Heart right ventricle (tissue), 16 donors: Measurements from ENCODE around the gene HOXD11. TPM values are rescaled to one million over a fixed set of nuclear protein-coding genes. Genes with fewer than 3 reads are reported as not detected.

ENCODE experiments used
- ATAC-seq, 8 donors: fragments of 200-7000 bp; cut with Tn5 transposase; one replicate each; pipeline ENCODE4 v1.9.1; 2020; ENCODE audit warnings: mild to moderate bottlenecking in 8 of 8, moderate library complexity in 8 of 8, moderate number of reproducible peaks in 1 of 8
- DNase-seq, 2 donors: peaks; one replicate each; pipeline ENCODE4 v3.0.0-alpha.2; 2020
- H3K27ac ChIP-seq, 10 donors: fragments of 200-600 bp; sonication (generic) in 2 of 10; one replicate each; pipeline versions ENCODE4 v1.5.0 to v1.8.0; 2020 to 2022; ENCODE audit warnings: mild to moderate bottlenecking in 3 of 10
- H3K27me3 ChIP-seq, 7 donors: fragments of 200-600 bp; one replicate each; pipeline ENCODE4 v1.8.0; 2021 to 2022; ENCODE audit warnings: mild to moderate bottlenecking in 2 of 7
- H3K36me3 ChIP-seq, 9 donors: fragments of 200-600 bp; sonication (generic) in 1 of 9; one replicate each; pipeline versions ENCODE4 v1.5.0 to v1.8.0; 2020 to 2022; ENCODE audit warnings: mild to moderate bottlenecking in 2 of 9
- H3K4me1 ChIP-seq, 9 donors: fragments of 200-600 bp; sonication (generic) in 1 of 9; one replicate each; pipeline versions ENCODE4 v1.5.0 to v1.8.0; 2020 to 2022; ENCODE audit warnings: mild to moderate bottlenecking in 4 of 9
- H3K4me3 ChIP-seq, 10 donors: fragments of 200-600 bp; sonication (generic) in 2 of 10; one replicate each; pipeline versions ENCODE4 v1.5.0 to v1.8.0; 2020 to 2022; ENCODE audit warnings: mild to moderate bottlenecking in 7 of 10, moderate library complexity in 2 of 10
- H3K9me3 ChIP-seq, 11 donors: fragments of 200-600 bp in 10 of 11; sonication (generic) in 2 of 11; one replicate each; pipeline versions ENCODE4 v1.5.0 to v1.8.0; 2013 to 2022; ENCODE audit warnings: mild to moderate bottlenecking in 2 of 11, control low read depth in 1 of 11, moderate library complexity in 1 of 11
- CTCF ChIP-seq, 9 donors: fragments of 200-600 bp; sonication (generic) in 2 of 9; IDR thresholded peaks; one replicate each; pipeline versions ENCODE4 v1.5.0 to v1.8.0; 2021 to 2022; ENCODE audit warnings: antibody characterized with exemption in 9 of 9, mild to moderate bottlenecking in 5 of 9, moderate library complexity in 1 of 9
- WGBS, 2 donors: extraction: QIAGEN DNeasy Blood & Tissue Kit; methylation state at CpG; one replicate each; pipeline ENCODE4 v1.1.7; 2013; ENCODE audit warnings: inconsistent platforms in 1 of 2; 5-methylcytosine and 5-hydroxymethylcytosine counted together
- intact Hi-C, 10 donors: fragments of 100-400 bp; cut with DNase I; formaldehyde crosslinking; loops; one replicate each; pipeline versions ENCODE4 v1.11.1 to v1.14.2; 2022
- polyA plus RNA-seq, 2 donors: library from polyadenylated mRNA; stranded (reverse); fragments of 200-250 nt; gene quantifications; one replicate each; pipeline ENCODE4 v1.2.3, GENCODE V29; 2013
- total RNA-seq, 10 donors: library from RNA; stranded (reverse); fragmentation: NEBNext Ultra II Directional in 3 of 10; extraction: Animal tissue kit (Norgen Biotek cat#: 25700) in 3 of 10; gene quantifications; one replicate each; pipeline versions ENCODE4 v1.2.1 to v1.2.4, GENCODE V29; 2021 to 2023
- donor health status: Arrhythmogenic right ventricular cardiomyopathy.
- donor health status: ischemic (EF 13 %, LVEDD 7.1; RV severe dilation, severe dysfunction).
- donor health status: healthy with polysubstance abuse.
- donor health status: DM: no; HTN: yes; CAD: no.
- donor health status: DM: no; HTN: no; CAD: no.
- donor health status: ischemic (EF 25% LVEDD 6.9; RV normal size, moderate dysfunction).
- donor health status: ischemic (EF 25% LVEDD 5.7; RV mildly dilated, moderate dysfunction).
- donor health status: healthy.
- donor health status: DM: yes; HTN: yes; CAD: no.
- donor health status: Ischemic cardiomyopathy.
- donor health status: ischemic (EF 35%, LVEDD 5.7; RV mildly dilated, moderate dysfunction).
- donor health status: nonischemic (EF 11% LVEDD 7.7; RV severe dilation, severe dysfunction).
- donor health status: DM: yes; HTN: yes; CAD: no.
- donor health status: PGD.
- donor health status: ischemic (EF 29% LVEDD 5.4; RV normal size, mild dysfunction).
- donor health status: nonischemic (EF 23%, LVEDD 6.1; RV moderate dilation, normal function).

The HOXD11 gene
- total and polyA plus RNA-seq, 12 donors = not detected

- ATAC-seq (no peak), DNase-seq (no peak)
- no peaks in the 10 kb centered on the region for H3K36me3 ChIP-seq
- no peak overlapping the region for H3K27ac ChIP-seq
- H3K9me3 ChIP-seq = peaks cover 0 to 11% (median 0%) of the 10 kb centered on the region in 11 donors
- WGBS, 2 donors = 25 to 26% methylated on average over 2 of the region's 2 CpGs
- intact Hi-C loops = no loop called here
- peaks cover 58 to 100% (median 98%) of the 10 kb centered on the region in 7 donors for H3K27me3 ChIP-seq
- peaks cover 0 to 28% (median 12%) of the 10 kb centered on the region in 9 donors for H3K4me1 ChIP-seq
- TF ChIP-seq CTCF (IDR thresholded peaks at IDR 0.05) = no peak
- H3K4me3 ChIP-seq = no peak overlapping the region
Observed at GRCh38 chr2:176076796-176077195, 30.3 kb upstream of the HOXD11 start.

DNA sequence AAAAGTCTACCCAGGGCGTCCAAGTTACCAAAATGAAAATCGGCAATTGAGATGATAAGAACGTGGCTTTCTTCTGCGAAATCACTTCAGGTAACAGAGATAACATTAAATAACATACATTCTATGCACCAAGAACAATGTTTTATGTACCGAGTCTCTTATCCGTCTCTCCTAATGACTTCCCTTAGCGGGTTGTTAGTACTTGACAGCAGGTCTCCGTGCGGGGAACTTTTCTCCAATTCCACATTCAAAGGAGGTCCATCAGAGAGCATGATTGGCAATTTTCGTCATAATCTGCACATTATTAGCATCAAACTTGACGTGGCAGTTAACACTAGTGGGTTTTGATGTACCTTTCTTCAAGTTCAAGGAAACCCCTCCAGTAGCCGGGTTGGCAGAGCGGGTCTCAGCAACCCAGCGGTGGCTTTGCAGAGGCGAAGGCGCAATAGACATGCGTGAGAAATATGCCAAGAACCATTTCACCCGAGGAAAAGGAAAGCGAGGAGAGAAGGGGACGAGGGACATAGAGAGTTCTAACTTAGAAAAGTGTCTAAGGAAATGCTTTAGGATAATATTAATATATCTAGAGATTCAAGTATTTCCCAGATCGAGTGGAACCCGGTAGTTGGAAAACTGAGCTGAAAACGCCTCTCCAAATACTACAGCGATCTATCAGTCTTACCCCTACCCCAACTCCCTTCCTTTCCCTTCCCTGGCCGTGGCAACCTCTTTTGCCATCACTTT lies 28.4 kb upstream of the HOXD11 start:
- no peak for TF ChIP-seq CTCF (IDR thresholded peaks at IDR 0.05)
- ATAC-seq (no peak), DNase-seq (no peak)
- Histone ChIP-seq H3K4me3 (no peak overlapping the region), H3K27ac (no peak overlapping the region), H3K36me3 (peaks cover 0 to 3% (median 0%) of the 10 kb centered on the region in 9 donors), H3K9me3 (peaks cover 0 to 11% (median 0%) of the 10 kb centered on the region in 11 donors), H3K4me1 (peaks cover 0 to 43% (median 12%) of the 10 kb centered on the region in 9 donors), H3K27me3 (peaks cover 72 to 100% (median 98%) of the 10 kb centered on the region in 7 donors)
- 4 to 8% methylated on average over 25 of the region's 25 CpGs for WGBS, 2 donors
- intact Hi-C loops = loop anchor here in 1 of 10 donors (2.0 kb wide), 1 partner anchor 388 kb away; no protein-coding TSS in a partner anchor

DNA sequence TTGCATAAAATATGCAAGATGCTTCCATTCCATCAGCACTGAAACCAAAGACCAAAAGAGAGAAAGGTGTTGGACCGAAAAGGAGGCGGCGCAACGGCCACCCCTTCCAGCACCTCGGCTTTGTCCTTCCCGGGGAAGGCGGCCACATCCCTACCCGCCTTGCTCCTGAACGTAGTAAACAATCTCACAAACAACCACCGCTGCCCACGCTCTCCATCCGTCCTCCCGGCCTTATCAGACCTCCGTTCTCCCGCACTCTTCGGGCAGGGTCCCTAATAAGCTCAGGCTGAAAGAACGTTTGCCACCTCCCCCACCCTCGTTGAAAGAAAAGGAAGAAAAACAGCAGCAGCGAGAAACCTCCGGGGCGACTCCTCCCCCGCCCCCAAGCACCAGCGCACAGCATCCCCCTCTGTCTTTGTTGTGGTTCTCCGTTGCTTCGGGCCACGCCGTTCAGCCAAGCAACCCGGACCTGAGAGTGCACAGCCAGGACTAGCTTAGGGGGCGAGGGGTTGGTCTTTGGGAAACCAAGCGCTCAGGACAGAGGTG lies 27.7 kb upstream of the HOXD11 start:
- H3K27ac ChIP-seq = no peak overlapping the region

More for the DNA sequence above, 27.7 kb upstream of the HOXD11 start:
- DNase-seq (no peak), ATAC-seq (peak in 1 of 8 donors; percentile 10)
- 2 to 5% methylated on average over 30 of the region's 30 CpGs for WGBS, 2 donors
- H3K4me1 ChIP-seq = peaks cover 0 to 44% (median 12%) of the 10 kb centered on the region in 9 donors
- H3K9me3 ChIP-seq = peaks cover 0 to 11% (median 0%) of the 10 kb centered on the region in 11 donors
- peaks cover 0 to 3% (median 0%) of the 10 kb centered on the region in 9 donors for H3K36me3 ChIP-seq
- intact Hi-C loops = loop anchor here in 1 of 10 donors (2.0 kb wide), 1 partner anchor 389 kb away; no protein-coding TSS in a partner anchor
- H3K27me3 ChIP-seq = peaks cover 70 to 100% (median 98%) of the 10 kb centered on the region in 7 donors
- H3K4me3 ChIP-seq = peak overlapping the region in 1 of 10 donors; percentile 30
- TF ChIP-seq CTCF (IDR thresholded peaks at IDR 0.05) = no peak
